Fibroblast of skin of left quadriceps (primary cell): ENCODE results near the gene TENM4.
A peak's percentile ranks its signal among the peaks of the same experiment; 100 is the strongest.

Source experiments
- DNase-seq, 2 experiments: peaks; one replicate each; pipeline ENCODE4 v3.0.0-alpha.2; 2013; ENCODE audit warnings: low read depth in 2 of 2

Gene TENM4

GRCh38 chr11:79447038-79447786, 6.4 kb upstream of the TENM4 start:
- DNase-seq: no peak

DNA sequence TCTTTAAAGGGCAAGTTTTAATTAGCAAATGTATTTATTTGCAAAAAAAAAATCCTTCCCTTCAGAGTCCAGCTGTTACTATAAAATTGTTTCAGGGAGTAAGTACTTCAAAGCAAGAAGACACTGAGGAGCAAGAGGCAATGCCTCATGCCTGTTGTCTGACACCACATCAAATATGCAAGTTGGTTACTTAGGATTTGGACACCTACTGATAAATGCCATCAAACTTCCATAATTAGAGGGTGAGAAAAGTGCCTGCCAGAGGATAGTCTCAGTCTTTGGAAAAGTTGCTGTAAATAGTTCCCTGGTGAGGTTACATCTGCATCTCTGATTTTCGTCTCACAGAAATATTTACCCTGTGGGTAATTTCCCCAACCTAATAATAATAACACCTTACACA, 4.1 kb upstream of the TENM4 start:
- DNase-seq: no peak

DNA sequence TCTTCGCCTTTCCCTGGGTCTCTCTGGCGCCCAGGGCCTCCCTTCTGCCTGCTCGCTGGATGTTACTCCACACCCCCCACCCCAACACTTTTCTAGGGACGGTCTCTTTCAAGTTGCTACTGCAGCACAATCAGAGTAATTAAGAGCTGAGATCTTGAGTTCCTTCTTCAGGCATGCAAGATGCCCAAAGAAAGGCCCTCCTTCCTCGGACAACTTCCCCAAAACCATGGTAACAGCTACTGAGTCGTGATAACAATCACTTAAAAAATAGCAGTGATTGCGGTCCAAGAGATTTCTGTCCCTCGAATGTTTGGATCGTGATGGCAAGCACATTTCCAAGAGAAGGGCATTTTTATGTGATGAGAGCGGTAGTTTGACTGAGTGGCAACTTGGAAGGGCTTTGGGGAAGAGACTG, 638 bp upstream of the TENM4 start:
- DNase-seq: peak in 1 of 2 experiments; percentile 15

DNA sequence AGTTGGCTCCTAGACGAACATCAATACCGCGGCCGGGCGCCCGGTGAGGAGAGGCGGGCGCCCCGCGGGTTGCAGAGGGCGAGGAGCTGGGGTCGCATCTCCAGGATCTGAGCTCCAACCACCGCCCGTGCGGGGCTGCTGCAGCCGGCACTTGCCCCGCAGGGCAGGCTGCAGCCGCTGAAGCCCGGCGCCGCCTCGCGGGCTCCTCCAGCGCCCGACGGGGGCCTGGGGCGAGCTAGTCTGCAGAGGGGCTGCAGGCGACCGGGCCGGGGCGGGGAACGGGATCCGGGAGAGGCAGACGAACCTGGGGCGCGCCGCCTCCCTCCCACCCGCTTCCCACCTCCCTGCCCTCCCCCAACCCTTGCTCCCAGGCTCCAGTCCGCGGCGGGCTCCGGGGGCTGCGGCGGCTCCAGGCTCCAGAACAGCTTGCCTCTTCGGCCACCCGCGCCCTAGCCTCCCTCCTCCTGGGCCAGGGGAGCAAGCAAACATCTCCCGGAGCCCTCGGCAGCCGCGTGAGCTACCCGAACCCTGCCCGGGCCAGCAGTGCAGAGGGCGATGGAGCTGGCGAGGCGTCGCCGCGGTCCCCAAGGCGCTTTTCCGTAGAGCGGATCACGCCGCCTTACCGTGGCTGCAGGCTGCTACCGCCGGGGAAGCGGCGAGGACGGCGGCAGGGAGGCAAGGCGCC, 802 bp downstream of the TENM4 start:
- DNase-seq: no peak

DNA sequence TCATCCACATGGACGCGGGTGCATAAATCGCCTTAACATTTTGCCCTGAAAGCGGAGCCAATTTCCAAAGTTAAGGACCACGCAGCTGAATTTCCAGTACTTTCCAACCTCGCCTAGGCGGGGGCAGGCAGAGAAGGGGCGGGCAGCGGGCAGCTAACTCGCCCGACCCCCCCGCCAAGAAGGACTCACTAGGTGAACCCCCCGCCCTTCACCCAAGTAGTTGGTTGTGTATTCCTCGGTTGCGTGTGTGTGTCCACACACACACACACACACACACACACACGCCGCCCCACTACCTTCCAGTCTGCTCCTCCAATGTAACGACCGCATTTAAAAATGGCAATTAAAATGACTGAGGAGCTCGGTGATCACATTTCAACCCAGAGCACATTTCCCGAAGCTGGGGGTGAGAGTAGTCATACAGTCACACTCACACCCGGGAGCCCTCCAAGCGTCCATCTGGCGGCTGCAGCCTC, 1.4 kb downstream of the TENM4 start:
- DNase-seq: no peak

GRCh38 chr11:79438631-79439409, 2.0 kb downstream of the TENM4 start:
- no peak for DNase-seq

DNA sequence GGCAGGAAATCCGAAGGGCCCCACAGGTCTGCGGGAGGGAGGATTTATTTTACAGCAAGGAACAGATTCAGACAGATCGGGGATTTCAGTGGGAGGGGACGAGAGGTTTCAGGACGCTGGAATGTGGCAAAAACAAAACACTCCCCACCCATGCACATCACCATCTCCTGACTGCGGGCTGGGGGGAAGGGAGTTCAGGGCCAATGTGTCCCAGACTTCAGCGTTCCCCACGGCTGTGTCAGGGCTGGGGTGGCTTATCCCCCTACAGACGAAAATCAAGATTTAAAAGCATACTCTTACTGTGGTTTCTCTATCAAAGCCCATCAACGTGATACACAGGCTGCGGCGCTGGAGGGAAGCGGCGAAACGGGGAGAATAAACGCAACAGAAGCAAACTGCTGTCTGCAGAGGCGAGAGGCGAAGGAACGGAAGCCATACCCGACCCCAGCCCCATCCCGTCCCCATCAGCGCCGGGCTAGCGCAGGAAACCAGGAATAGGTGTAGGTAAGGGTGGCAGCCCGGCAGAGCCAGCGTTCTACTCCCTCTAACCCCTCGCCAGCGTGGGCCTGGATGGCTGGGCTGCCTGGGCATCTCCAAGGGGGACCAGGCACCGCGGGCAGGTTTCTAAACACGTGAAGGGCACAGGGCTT, 2.7 kb downstream of the TENM4 start:
- no peak for DNase-seq

- DNase-seq: no peak
These were observed 3.4 kb downstream of the TENM4 start for GRCh38 chr11:79437278-79437980.

DNA sequence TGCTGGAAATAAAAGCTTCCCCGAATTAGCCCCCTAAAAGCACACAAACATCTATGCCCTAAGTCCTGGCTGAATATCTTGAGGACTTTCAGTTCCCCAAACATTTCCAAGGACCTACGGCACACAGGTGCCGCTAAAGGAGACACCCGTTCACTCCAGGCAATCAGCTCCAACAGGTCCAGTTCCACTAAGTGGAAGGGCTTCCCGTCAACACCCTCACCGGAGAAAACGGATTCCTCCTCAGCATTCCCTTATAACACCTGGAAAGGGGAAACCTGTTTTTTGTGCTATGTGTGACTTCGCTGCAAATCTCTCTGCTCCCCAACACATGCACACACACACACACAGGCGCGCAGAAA, 3.9 kb downstream of the TENM4 start:
- DNase-seq: no peak

- no peak for DNase-seq
These were observed 6.5 kb downstream of the TENM4 start for GRCh38 chr11:79434283-79434682.

DNA sequence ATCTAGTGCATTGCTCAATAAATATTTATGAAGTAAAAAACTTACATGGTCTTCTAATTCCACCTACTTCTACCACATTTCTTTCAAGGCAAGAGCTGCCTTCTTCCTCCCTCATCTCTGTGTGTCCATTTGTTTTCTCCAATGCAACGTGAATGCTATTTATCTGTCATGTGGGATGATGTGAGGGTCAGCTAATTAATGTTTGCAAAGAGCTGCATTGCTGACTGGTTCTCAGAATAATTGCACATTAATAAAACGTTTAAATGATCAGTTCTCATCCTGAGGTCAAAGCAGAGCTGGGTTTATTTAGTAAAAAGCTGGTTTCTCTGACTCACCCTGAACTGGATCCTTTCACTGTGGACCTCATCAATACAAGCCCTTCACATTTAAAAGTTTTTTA, 8.7 kb downstream of the TENM4 start:
- no peak for DNase-seq

GRCh38 chr11:79431535-79431934, 9.3 kb downstream of the TENM4 start:
- no peak for DNase-seq

DNA sequence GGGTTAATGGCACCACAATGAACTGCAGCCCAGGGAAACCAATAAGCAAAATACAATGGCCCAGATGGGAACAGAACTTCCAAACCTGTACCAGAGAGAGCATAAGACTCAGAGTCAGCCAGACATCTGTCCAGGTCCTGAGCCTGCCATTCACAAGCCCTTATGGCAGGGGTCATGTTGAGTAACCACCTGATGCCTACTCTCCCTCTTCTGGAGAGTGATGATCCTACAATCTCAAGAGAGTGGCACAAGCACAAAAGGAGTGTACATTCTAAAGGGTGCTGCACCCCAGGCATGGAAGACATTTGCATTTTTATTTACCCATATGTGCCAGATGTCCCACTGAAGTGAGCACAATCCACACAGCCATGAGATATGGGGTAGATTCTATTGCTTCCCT, 10.6 kb downstream of the TENM4 start:
- no peak for DNase-seq

- DNase-seq: no peak
These were observed 12.4 kb downstream of the TENM4 start for GRCh38 chr11:79428406-79428805.

GRCh38 chr11:79427611-79428327, 13.1 kb downstream of the TENM4 start:
- no peak for DNase-seq

DNA sequence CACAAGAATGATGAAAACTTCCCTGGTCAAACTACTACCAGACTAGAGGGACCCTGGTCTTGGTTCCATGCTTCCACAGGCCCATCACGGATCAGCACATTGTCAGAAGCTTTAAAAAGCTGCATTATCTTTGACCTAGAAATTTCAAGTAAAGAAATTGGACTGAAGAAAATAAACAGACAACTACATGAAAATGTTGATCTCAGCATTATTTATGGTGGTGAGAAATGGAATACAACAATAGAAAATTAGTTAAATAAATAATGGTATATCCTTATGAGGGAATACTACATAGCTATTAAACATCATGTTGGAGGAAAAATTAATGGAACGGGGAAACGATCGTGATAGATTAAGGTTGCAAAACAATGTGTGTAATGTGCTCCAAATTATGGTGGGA, 13.7 kb downstream of the TENM4 start:
- DNase-seq: no peak

GRCh38 chr11:79425463-79425862, 15.4 kb downstream of the TENM4 start:
- DNase-seq: no peak

DNA sequence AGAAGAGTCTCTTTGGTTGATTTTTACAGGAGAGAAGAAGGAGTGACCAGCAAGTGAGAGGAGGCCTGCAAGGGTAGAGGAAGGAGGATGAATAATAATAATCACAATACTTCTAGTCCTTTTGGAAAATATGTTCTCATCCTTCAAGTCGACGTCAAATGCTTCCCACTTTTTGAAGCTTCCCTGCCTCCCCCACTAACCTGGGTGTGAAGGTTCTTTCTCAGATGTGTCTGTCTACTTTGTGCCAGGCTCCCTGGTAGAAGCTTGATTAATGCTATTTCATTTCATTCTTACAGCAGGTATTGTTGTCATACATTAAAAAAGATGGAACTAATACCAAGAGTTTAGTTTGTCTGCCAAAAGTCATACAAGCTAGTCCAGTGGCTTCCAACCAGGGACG, 17.1 kb downstream of the TENM4 start:
- DNase-seq: no peak

GRCh38 chr11:79422866-79423265, 18.0 kb downstream of the TENM4 start:
- no peak for DNase-seq

DNA sequence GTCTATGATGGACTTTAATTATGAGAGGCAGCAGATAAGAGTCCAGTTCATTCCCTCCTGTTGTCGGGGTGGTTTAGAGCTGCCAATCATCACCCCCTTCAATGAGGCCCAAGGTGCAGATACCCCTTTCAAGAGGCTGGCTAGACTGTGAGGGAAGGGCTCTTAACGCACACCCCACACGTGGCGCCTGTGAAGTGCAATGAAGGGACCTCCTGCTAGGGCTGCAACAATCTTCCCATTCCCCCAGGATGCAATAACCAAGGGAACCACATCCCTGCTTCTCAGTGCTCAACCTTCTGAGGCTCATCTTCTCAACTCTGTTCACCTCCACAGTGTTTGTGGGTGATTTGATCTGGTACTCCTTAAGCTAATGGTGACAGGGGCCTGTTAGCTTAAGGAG, 19.0 kb downstream of the TENM4 start:
- DNase-seq: no peak

DNA sequence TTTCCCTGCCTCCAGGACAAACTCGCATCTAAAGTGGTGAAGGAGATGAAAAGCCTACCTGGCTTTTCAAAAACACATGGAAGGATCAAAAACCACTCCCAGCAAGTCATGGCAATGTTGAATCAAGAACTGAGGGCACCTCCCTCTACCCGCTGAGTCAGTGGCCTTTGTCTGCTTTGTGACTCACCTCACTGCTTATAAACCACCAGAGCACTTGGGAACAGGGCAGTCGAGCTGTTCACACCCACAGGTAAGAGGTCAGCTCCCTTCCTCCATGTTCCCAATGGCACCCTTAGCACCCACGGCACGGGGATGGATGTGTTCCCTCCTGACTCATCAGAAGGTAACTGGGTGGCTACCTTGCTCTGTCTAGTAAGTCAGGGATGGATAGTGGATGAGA, 21.7 kb downstream of the TENM4 start:
- no peak for DNase-seq
